Uterus (tissue), 4 donors: ENCODE data around the gene CHRNB1. TPM values are rescaled to one million over a fixed set of nuclear protein-coding genes. Genes with fewer than 3 reads are reported as not detected.

ENCODE experiments used
- DNase-seq, 2 donors: peaks; one replicate each; pipeline ENCODE4 v3.0.0-alpha.2; 2019 to 2020
- H3K27ac ChIP-seq, 2 donors: fragments of 200-600 bp; sonication (generic); 1 replicate in 1 of 2; 2 replicates in 1 of 2; pipeline ENCODE4 v1.5.1; 2016 to 2018
- H3K27me3 ChIP-seq, 2 donors: fragments of 200-600 bp; sonication (generic); one replicate each; pipeline ENCODE4 v1.5.1; 2018 to 2019; ENCODE audit warnings: control low read depth in 1 of 2
- H3K36me3 ChIP-seq, 2 donors: fragments of 200-600 bp; sonication (generic); one replicate each; pipeline ENCODE4 v1.5.1; 2019; ENCODE audit warnings: control low read depth in 1 of 2
- H3K4me1 ChIP-seq, 2 donors: fragments of 200-600 bp; sonication (generic); one replicate each; pipeline ENCODE4 v1.5.1; 2018 to 2019; ENCODE audit warnings: control low read depth in 1 of 2
- H3K4me3 ChIP-seq, 2 donors: fragments of 200-600 bp; sonication (generic); 1 replicate in 1 of 2; 2 replicates in 1 of 2; pipeline ENCODE4 v1.5.1; 2018 to 2019; ENCODE audit warnings: mild to moderate bottlenecking in 1 of 2
- H3K9me3 ChIP-seq, 2 donors: fragments of 200-600 bp; sonication (generic); one replicate each; pipeline ENCODE4 v1.5.1; 2019; ENCODE audit warnings: control low read depth in 1 of 2
- POLR2A ChIP-seq, 2 donors: fragments of 450-650 bp; IDR thresholded peaks; one replicate each; pipeline ENCODE4 v1.6.1; 2016; ENCODE audit warnings: antibody characterized with exemption in 2 of 2, mild to moderate bottlenecking in 1 of 2, moderate library complexity in 1 of 2
- intact Hi-C: fragments of 100-400 bp; cut with DNase I; formaldehyde crosslinking; loops from one replicate; pipeline ENCODE4 v1.15.1; 2023; ENCODE audit warnings: low total_unique reads
- total RNA-seq, 4 donors: library from RNA; depleted of rRNA in 3 of 4; stranded (reverse); fragments of >200 nt in 3 of 4; gene quantifications; one replicate each; pipeline versions ENCODE4 v1.1.0 to v1.2.4, GENCODE V29; 2014 to 2023
- TF ChIP-seq, protein P1 (sequence below), 4 experiments: fragments of 200-600 bp in 2 of 4; fragments of 450-650 bp in 2 of 4; sonication (generic) in 2 of 4; IDR thresholded peaks; one replicate each; pipeline ENCODE4 v1.5.1; 2016 to 2019; ENCODE audit warnings: antibody characterized with exemption in 4 of 4, mild to moderate bottlenecking in 2 of 4, moderate library complexity in 1 of 4
- donor health status: DM: yes; HTN: yes; CAD: no.

CHRNB1 gene
- total RNA-seq, 4 donors from 2014 or later, result 3.2 to 16.9 (median 10.9) TPM

DNA sequence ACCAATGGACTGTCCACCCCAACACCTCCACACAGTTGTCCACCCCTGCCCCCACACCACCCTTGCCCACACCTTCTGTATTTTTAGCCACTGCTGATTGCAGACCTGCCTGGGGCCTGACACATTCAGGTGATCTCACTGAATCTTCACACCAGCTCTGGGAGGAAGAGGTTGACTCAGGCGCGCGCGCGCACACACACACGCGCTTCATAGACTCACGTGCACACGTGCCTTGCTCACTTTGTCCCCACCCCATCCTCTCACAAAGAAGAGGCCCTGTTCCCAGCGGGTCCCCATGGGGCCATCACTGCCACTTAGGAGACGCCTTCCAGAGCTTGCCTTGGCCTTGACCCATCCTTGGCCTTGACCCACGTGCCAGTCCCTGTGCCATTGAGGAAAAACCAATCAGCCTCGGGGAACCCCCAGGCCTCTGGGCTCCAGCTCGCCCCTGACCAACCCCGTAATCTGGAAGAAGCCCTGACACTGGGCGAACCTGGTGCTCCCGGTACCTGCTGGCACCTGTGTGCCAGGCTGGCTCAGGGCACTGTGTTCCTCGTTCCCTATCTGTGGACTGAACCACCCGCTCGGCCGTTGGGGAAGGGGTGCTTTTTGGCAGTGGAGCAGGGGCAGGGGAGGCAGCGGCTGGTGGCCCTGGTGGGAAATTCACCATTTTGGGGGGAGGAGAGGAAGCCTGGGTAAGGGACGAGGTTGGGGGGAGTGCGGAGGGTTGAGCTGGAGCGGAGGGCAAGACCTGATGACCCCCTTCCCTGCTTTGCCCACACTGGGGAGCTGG lies 34.0 kb upstream of the CHRNB1 start:
- no peaks in the 10 kb centered on the region for H3K9me3 ChIP-seq
- TF ChIP-seq, protein P1, sequence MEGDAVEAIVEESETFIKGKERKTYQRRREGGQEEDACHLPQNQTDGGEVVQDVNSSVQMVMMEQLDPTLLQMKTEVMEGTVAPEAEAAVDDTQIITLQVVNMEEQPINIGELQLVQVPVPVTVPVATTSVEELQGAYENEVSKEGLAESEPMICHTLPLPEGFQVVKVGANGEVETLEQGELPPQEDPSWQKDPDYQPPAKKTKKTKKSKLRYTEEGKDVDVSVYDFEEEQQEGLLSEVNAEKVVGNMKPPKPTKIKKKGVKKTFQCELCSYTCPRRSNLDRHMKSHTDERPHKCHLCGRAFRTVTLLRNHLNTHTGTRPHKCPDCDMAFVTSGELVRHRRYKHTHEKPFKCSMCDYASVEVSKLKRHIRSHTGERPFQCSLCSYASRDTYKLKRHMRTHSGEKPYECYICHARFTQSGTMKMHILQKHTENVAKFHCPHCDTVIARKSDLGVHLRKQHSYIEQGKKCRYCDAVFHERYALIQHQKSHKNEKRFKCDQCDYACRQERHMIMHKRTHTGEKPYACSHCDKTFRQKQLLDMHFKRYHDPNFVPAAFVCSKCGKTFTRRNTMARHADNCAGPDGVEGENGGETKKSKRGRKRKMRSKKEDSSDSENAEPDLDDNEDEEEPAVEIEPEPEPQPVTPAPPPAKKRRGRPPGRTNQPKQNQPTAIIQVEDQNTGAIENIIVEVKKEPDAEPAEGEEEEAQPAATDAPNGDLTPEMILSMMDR (IDR thresholded peaks at IDR 0.05), result no peak
- TF ChIP-seq POLR2A (IDR thresholded peaks at IDR 0.05), result no peak
- intact Hi-C loops, result no loop called here
- no peaks in the 10 kb centered on the region for H3K4me1 ChIP-seq
- H3K27ac ChIP-seq, result no peak overlapping the region
- no peaks in the 10 kb centered on the region for H3K36me3 ChIP-seq
- no peak for DNase-seq
- no peak overlapping the region for H3K4me3 ChIP-seq
- no peaks in the 10 kb centered on the region for H3K27me3 ChIP-seq

DNA sequence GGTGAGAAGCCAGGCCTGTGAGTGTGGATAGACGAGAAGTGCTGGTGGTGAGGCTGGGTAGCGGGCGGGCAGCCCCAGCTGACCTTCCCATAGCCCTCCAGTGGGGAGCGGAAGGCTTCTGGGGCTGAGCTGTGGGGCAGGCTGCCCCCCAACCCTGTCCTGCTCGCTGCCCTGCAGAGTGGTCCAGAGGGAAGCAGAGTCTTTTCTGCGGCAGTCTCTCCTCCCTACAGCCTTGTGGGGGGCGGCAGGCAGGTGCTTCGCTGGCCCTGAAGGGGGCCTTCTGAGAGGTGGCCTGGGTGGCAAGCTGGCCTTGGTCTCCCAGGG lies 33.5 kb upstream of the CHRNB1 start:
- Histone ChIP-seq H3K27me3 (no peaks in the 10 kb centered on the region), H3K27ac (no peak overlapping the region), H3K4me3 (no peak overlapping the region), H3K9me3 (no peaks in the 10 kb centered on the region), H3K36me3 (no peaks in the 10 kb centered on the region), H3K4me1 (no peaks in the 10 kb centered on the region)
- TF ChIP-seq, protein P1 (IDR thresholded peaks at IDR 0.05), result no peak
- no peak for TF ChIP-seq POLR2A (IDR thresholded peaks at IDR 0.05)
- no peak for DNase-seq
- intact Hi-C loops, result no loop called here

DNA sequence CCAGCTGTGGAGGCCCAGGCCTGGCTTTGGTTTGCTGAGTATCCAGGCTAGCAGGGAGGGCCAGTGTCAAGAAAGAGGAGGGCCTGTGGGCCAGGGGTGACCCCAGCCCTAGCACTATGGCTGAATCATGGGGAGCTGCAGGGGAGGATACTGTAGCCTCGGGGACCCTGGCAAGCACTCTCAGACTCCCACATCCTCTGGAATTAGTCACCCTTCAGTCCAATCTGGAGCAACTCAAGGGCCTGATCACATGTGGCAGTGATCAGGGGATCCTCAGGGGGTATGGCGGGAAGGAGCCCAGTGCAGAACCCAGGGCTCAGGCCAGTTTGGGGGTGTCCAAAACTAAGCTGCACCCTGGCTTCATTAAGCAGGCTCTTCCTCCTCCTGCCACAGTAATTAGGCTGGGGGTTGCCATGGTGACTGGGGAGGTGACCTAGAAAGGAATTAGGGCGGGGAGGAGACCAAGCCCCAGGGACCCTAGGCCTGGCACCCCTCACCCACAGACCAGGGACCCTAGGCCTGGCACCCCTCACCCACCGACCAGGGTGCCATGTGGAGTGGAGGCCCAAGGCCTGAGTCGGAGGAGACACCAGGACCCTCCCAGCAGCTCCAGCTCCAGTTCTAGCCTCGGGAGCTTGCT lies 31.4 kb upstream of the CHRNB1 start:
- no peak for DNase-seq
- intact Hi-C loops, result no loop called here
- H3K4me3 ChIP-seq, result no peak overlapping the region
- H3K27me3 ChIP-seq, result no peaks in the 10 kb centered on the region
- no peaks in the 10 kb centered on the region for H3K36me3 ChIP-seq
- TF ChIP-seq, protein P1 (IDR thresholded peaks at IDR 0.05), result no peak
- TF ChIP-seq POLR2A (IDR thresholded peaks at IDR 0.05), result no peak
- no peak overlapping the region for H3K27ac ChIP-seq
- H3K4me1 ChIP-seq, result no peaks in the 10 kb centered on the region
- no peaks in the 10 kb centered on the region for H3K9me3 ChIP-seq

DNA sequence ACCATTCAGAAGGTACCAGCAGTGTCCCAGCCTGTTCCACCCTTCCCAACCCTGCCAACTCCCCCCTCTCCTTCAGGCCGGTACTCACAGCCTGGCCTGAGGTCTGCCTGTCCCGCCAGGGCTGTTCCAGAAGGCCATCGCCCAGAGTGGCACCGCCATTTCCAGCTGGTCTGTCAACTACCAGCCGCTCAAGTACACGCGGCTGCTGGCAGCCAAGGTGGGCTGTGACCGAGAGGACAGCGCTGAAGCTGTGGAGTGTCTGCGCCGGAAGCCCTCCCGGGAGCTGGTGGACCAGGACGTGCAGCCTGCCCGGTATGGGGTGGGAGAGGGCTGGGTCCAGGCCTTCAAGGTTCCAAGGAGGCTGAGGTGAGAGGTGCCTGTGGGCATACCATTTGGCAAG lies 30.0 kb upstream of the CHRNB1 start:
- intact Hi-C loops, result no loop called here

DNA sequence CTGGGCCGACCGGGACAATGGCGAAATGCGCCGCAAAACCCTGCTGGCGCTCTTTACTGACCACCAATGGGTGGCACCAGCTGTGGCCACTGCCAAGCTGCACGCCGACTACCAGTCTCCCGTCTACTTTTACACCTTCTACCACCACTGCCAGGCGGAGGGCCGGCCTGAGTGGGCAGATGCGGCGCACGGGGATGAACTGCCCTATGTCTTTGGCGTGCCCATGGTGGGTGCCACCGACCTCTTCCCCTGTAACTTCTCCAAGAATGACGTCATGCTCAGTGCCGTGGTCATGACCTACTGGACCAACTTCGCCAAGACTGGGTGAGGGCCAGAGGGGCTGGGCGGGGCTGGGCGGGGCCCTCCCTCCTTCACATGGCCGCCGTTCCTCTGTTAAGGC lies 29.1 kb upstream of the CHRNB1 start:
- Histone ChIP-seq H3K27ac (no peak overlapping the region), H3K4me3 (no peak overlapping the region), H3K9me3 (no peaks in the 10 kb centered on the region), H3K27me3 (no peaks in the 10 kb centered on the region), H3K4me1 (no peaks in the 10 kb centered on the region), H3K36me3 (no peaks in the 10 kb centered on the region)
- DNase-seq, result no peak
- TF ChIP-seq, protein P1 (IDR thresholded peaks at IDR 0.05), result no peak
- no peak for TF ChIP-seq POLR2A (IDR thresholded peaks at IDR 0.05)
- intact Hi-C loops, result no loop called here

More for the DNA sequence above, 30.0 kb upstream of the CHRNB1 start:
- H3K27me3 ChIP-seq, result no peaks in the 10 kb centered on the region
- no peak overlapping the region for H3K4me3 ChIP-seq
- no peak for DNase-seq
- H3K27ac ChIP-seq, result no peak overlapping the region
- H3K36me3 ChIP-seq, result no peaks in the 10 kb centered on the region
- H3K4me1 ChIP-seq, result no peaks in the 10 kb centered on the region
- TF ChIP-seq, protein P1 (IDR thresholded peaks at IDR 0.05), result no peak
- no peak for TF ChIP-seq POLR2A (IDR thresholded peaks at IDR 0.05)
- no peaks in the 10 kb centered on the region for H3K9me3 ChIP-seq
